H9 (cell line): Measurements from ENCODE around the gene DNAAF1. TPM values are rescaled to one million over a fixed set of nuclear protein-coding genes. Genes with fewer than 3 reads are reported as not detected.

Experiments
- DNase-seq: peaks from one replicate; pipeline ENCODE4 v3.0.0-alpha.2; 2017
- H2AFZ ChIP-seq: one replicate; pipeline ENCODE4 v1.6.1; 2013; ENCODE audit warnings: mild to moderate bottlenecking, low read length, control low read depth, moderate library complexity
- H2AK5ac ChIP-seq: 2 replicates; pipeline ENCODE4 v1.6.1; 2013; ENCODE audit warnings: low read length, control low read depth, mixed read lengths; ENCODE audit not compliant: insufficient read length
- H2BK120ac ChIP-seq: one replicate; pipeline ENCODE4 v1.6.1; 2013; ENCODE audit warnings: low read depth, mild to moderate bottlenecking, low read length, control low read depth, inconsistent platforms; ENCODE audit not compliant: poor library complexity, severe bottlenecking
- H2BK12ac ChIP-seq: 2 replicates; pipeline ENCODE4 v1.6.1; 2013; ENCODE audit warnings: low read length, control low read depth, mixed read lengths, low read depth; ENCODE audit not compliant: insufficient read length
- H2BK15ac ChIP-seq: 2 replicates; pipeline ENCODE4 v1.6.1; 2013; ENCODE audit warnings: low read depth, low read length, control low read depth
- H2BK20ac ChIP-seq: one replicate; pipeline ENCODE4 v1.6.1; 2013; ENCODE audit warnings: low read depth, mild to moderate bottlenecking, low read length, control low read depth, inconsistent platforms; ENCODE audit not compliant: poor library complexity, severe bottlenecking
- H2BK5ac ChIP-seq: 2 replicates; pipeline ENCODE4 v1.6.1; 2013; ENCODE audit warnings: low read length, control low read depth, mixed read lengths; ENCODE audit not compliant: insufficient read length
- H3K14ac ChIP-seq: 2 replicates; pipeline ENCODE4 v1.6.1; 2013; ENCODE audit warnings: low read length, control low read depth; ENCODE audit not compliant: insufficient read depth
- H3K18ac ChIP-seq: 2 replicates; pipeline ENCODE4 v1.6.1; 2013; ENCODE audit warnings: low read depth, mild to moderate bottlenecking, mixed read lengths, low read length, control low read depth; ENCODE audit not compliant: insufficient read length
- H3K23ac ChIP-seq: 2 replicates; pipeline ENCODE4 v1.6.1; 2013; ENCODE audit warnings: low read length, control low read depth, mixed read lengths, low read depth; ENCODE audit not compliant: insufficient read length
- H3K23me2 ChIP-seq: 2 replicates; pipeline ENCODE4 v1.6.1; 2013; ENCODE audit warnings: low read depth, mild to moderate bottlenecking, mixed read lengths, low read length, control low read depth; ENCODE audit not compliant: insufficient read length, poor library complexity, severe bottlenecking
- H3K27ac ChIP-seq: 2 replicates; pipeline ENCODE4 v1.5.1; 2013; ENCODE audit warnings: low read length, control low read depth, mixed read lengths, low read depth; ENCODE audit not compliant: insufficient read length
- H3K27me3 ChIP-seq: 2 replicates; pipeline ENCODE4 v1.6.1; 2013; ENCODE audit warnings: low read length, control low read depth, inconsistent platforms; ENCODE audit not compliant: insufficient read depth
- H3K4ac ChIP-seq: 2 replicates; pipeline ENCODE4 v1.6.1; 2013; ENCODE audit warnings: low read depth, mild to moderate bottlenecking, control low read depth, inconsistent platforms, low read length, moderate library complexity
- H3K4me1 ChIP-seq: 2 replicates; pipeline ENCODE4 v1.6.1; 2013; ENCODE audit warnings: low read length, control low read depth, inconsistent platforms; ENCODE audit not compliant: insufficient read depth
- H3K4me2 ChIP-seq: 2 replicates; pipeline ENCODE4 v1.6.1; 2013; ENCODE audit warnings: low read length, control low read depth, mixed read lengths; ENCODE audit not compliant: insufficient read length, insufficient read depth
- H3K56ac ChIP-seq: 2 replicates; pipeline ENCODE4 v1.6.1; 2013; ENCODE audit warnings: low read depth, mild to moderate bottlenecking, mixed read lengths, low read length, control low read depth; ENCODE audit not compliant: insufficient read length
- H3K79me1 ChIP-seq: 2 replicates; pipeline ENCODE4 v1.6.1; 2013; ENCODE audit warnings: low read depth, mild to moderate bottlenecking, moderate library complexity, low read length, control low read depth, inconsistent platforms; ENCODE audit not compliant: insufficient read depth, poor library complexity, severe bottlenecking
- H3K79me2 ChIP-seq: 2 replicates; pipeline ENCODE4 v1.6.1; 2013; ENCODE audit warnings: low read length, control low read depth, inconsistent platforms; ENCODE audit not compliant: insufficient read depth
- H3K9ac ChIP-seq: 2 replicates; pipeline ENCODE4 v1.6.1; 2013; ENCODE audit warnings: low read length, control low read depth, mixed read lengths; ENCODE audit not compliant: insufficient read length; ENCODE audit errors: extremely low read depth
- H3K9me3 ChIP-seq: one replicate; pipeline ENCODE4 v1.6.1; 2013; ENCODE audit warnings: low read depth, low read length, inconsistent platforms; ENCODE audit not compliant: control insufficient read depth
- H3T11ph ChIP-seq: one replicate; pipeline ENCODE4 v1.6.1; 2013; ENCODE audit warnings: mild to moderate bottlenecking, low read length, control low read depth, inconsistent platforms
- H4K20me1 ChIP-seq: one replicate; pipeline ENCODE4 v1.6.1; 2013; ENCODE audit not compliant: control insufficient read depth, insufficient read length, insufficient read depth
- H4K5ac ChIP-seq: 2 replicates; pipeline ENCODE4 v1.6.1; 2013; ENCODE audit warnings: low read depth, mild to moderate bottlenecking, mixed read lengths, low read length, control low read depth; ENCODE audit not compliant: insufficient read length
- H4K8ac ChIP-seq: replicated peaks from 2 replicates; pipeline ENCODE4 v1.6.1; 2013; ENCODE audit warnings: low read length, control low read depth, mixed read lengths, low read depth; ENCODE audit not compliant: insufficient read length
- H4K91ac ChIP-seq: 2 replicates; pipeline ENCODE4 v1.6.1; 2013; ENCODE audit warnings: low read depth, mild to moderate bottlenecking, moderate library complexity, mixed read lengths, low read length, control low read depth; ENCODE audit not compliant: insufficient read length
- H3K27ac Mint-ChIP-seq, 3 experiments: 2 replicates in 2 of 3; 3 replicates in 1 of 3; pipeline ENCODE4 v1.8.0; 2020 to 2021; ENCODE audit warnings: mixed read lengths in 3 of 3, mild to moderate bottlenecking in 1 of 3, moderate library complexity in 1 of 3
- H3K27me3 Mint-ChIP-seq: 2 replicates; pipeline ENCODE4 v1.8.0; 2021; ENCODE audit warnings: low read depth, mild to moderate bottlenecking, moderate library complexity, mixed read lengths
- H3K36me3 Mint-ChIP-seq, 3 experiments: 2 replicates in 2 of 3; 3 replicates in 1 of 3; pipeline ENCODE4 v1.8.0; 2020 to 2021; ENCODE audit warnings: low read depth in 3 of 3, mixed read lengths in 3 of 3; ENCODE audit not compliant: insufficient read depth in 1 of 3
- H3K4me1 Mint-ChIP-seq, 2 experiments: 2 replicates each; pipeline ENCODE4 v1.8.0; 2020; ENCODE audit warnings: mixed read lengths in 2 of 2
- H3K4me3 Mint-ChIP-seq, 2 experiments: 2 replicates in 1 of 2; 3 replicates in 1 of 2; pipeline ENCODE4 v1.8.0; 2020 to 2021; ENCODE audit warnings: mild to moderate bottlenecking in 2 of 2, mixed read lengths in 2 of 2, moderate library complexity in 1 of 2
- H3K9me3 Mint-ChIP-seq, 2 experiments: 2 replicates in 1 of 2; 3 replicates in 1 of 2; pipeline ENCODE4 v1.8.0; 2020; ENCODE audit warnings: mild to moderate bottlenecking in 2 of 2, mixed read lengths in 2 of 2, moderate library complexity in 1 of 2
- WGBS: extraction: QIAGEN DNeasy Blood & Tissue Kit; methylation state at CpG from one replicate; pipeline ENCODE4 v1.1.7; 2013; ENCODE audit warnings: missing lambda C conversion rate, low lambda C conversion rate, mixed read lengths; ENCODE audit not compliant: insufficient read length; ENCODE audit errors: extremely low coverage; 5-methylcytosine and 5-hydroxymethylcytosine counted together
- total RNA-seq: library from RNA; stranded (reverse); gene quantifications from 2 replicates; pipeline ENCODE4 v1.2.1, GENCODE V29; 2021
- TF ChIP-seq, protein P1 (sequence below): fragments of 200-600 bp; sonication (generic); conservative IDR thresholded peaks from 3 replicates; pipeline ENCODE4 v1.8.0; 2021; ENCODE audit warnings: antibody characterized with exemption, mild to moderate bottlenecking

Gene DNAAF1
- total RNA-seq, 1 experiment from 2014 or later: not detected

DNA sequence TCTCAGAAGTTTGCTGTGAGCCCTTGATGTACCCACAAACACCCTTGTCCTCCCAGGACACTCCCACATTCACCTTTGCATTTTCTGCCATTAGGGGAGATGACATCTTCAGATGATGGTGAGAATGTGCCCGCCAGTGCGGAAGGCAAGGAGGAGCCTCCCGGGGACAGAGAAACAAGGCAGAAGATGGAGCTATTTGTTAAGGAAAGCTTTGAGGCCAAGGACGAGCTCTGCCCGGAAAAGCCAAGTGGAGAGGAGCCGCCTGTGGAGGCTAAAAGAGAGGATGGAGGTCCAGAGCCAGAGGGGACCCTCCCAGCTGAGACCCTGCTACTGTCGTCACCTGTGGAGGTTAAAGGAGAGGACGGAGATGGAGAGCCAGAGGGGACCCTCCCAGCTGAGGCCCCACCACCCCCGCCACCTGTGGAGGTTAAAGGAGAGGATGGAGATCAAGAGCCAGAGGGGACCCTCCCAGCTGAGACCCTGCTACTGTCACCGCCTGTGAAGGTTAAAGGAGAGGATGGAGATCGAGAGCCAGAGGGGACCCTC is 24.7 kb downstream of the DNAAF1 start:
- Histone ChIP-seq H2AFZ (no peak overlapping the region), H3K79me2 (no peaks in the 10 kb centered on the region), H4K8ac (no peak overlapping the region), H3K27me3 (no peaks in the 10 kb centered on the region), H2BK20ac (no peak overlapping the region), H3K27ac (no peak overlapping the region), H3T11ph (no peak overlapping the region), H2BK12ac (no peak overlapping the region), H3K4me1 (no peaks in the 10 kb centered on the region), H3K4me2 (no peak overlapping the region), H3K18ac (no peak overlapping the region), H4K20me1 (no peaks in the 10 kb centered on the region), H3K9me3 (no peaks in the 10 kb centered on the region), H3K14ac (no peak overlapping the region; the same call in 1 of the 2 replicates), H2BK5ac (no peak overlapping the region), H4K5ac (no peak overlapping the region), H2BK120ac (no peak overlapping the region), H3K79me1 (no peaks in the 10 kb centered on the region), H3K56ac (no peak overlapping the region), H3K4ac (no peak overlapping the region), H4K91ac (no peak overlapping the region), H2BK15ac (no peak overlapping the region), H3K9ac (no peak overlapping the region), H3K23ac (no peak overlapping the region), H2AK5ac (no peak overlapping the region), H3K23me2 (no peaks in the 10 kb centered on the region)
- Mint-ChIP-seq H3K27ac (peak overlapping the region in 1 of 3 experiments; percentile 69; a peak in 3 of 7 replicates), H3K27me3 (peaks cover 3% of the 10 kb centered on the region; the same call in 1 of the 2 replicates), H3K9me3 (no peaks in the 10 kb centered on the region), H3K36me3 (no peaks in the 10 kb centered on the region), H3K4me1 (peaks cover 0 to 2% of the 10 kb centered on the region in 2 experiments; a peak in 2 of 4 replicates), H3K4me3 (no peak overlapping the region)
- TF ChIP-seq, protein P1, sequence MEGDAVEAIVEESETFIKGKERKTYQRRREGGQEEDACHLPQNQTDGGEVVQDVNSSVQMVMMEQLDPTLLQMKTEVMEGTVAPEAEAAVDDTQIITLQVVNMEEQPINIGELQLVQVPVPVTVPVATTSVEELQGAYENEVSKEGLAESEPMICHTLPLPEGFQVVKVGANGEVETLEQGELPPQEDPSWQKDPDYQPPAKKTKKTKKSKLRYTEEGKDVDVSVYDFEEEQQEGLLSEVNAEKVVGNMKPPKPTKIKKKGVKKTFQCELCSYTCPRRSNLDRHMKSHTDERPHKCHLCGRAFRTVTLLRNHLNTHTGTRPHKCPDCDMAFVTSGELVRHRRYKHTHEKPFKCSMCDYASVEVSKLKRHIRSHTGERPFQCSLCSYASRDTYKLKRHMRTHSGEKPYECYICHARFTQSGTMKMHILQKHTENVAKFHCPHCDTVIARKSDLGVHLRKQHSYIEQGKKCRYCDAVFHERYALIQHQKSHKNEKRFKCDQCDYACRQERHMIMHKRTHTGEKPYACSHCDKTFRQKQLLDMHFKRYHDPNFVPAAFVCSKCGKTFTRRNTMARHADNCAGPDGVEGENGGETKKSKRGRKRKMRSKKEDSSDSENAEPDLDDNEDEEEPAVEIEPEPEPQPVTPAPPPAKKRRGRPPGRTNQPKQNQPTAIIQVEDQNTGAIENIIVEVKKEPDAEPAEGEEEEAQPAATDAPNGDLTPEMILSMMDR: no peak
- no peak for DNase-seq
- no CpG with 5 or more reads among the region's 11 CpGs for WGBS
